Measurements from ENCODE around the gene MYH6. TPM values are rescaled to one million over a fixed set of nuclear protein-coding genes. Genes with fewer than 3 reads are reported as not detected.

The MYH6 gene
- total RNA-seq, 1 donor, result not detected

DNA sequence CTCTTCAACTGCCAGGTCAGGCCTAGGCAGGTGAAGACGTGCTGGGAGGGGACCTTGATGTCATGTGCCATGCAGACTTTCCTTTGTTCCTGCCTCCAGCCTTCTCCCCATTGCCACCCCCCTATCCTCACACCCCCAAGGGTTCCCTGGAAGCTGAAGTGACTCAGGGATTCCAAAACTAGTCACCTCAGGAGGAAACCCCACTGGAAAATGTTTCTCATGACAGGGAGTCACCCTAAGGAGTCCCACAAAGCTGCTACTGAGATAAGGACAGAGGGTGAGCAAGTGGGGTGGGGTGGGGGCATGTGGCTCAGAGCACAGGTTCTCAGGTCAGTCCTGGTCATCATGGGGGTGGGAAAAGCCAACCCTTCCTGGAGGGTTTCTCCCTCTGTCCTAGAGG is 37.9 kb downstream of the MYH6 start:
- no peaks in the 10 kb centered on the region for H3K9me3 ChIP-seq (ENCODE audit: low read depth, low read length)
- no peak overlapping the region for H3K4me3 ChIP-seq (ENCODE audit: low read length)
- peaks cover 15% of the 10 kb centered on the region for H3K27me3 ChIP-seq (ENCODE audit: insufficient read depth, low read length)
- H3K4me1 ChIP-seq (ENCODE audit: insufficient read depth, low read length), result no peaks in the 10 kb centered on the region

GRCh38 chr14:23366426-23366921 is 41.6 kb downstream of the MYH6 start:
- H3K9me3 ChIP-seq (ENCODE audit: low read depth, low read length), result no peaks in the 10 kb centered on the region
- H3K27me3 ChIP-seq (ENCODE audit: insufficient read depth, low read length), result peaks cover 28% of the 10 kb centered on the region
- H3K4me1 ChIP-seq (ENCODE audit: insufficient read depth, low read length), result no peaks in the 10 kb centered on the region
- no peak overlapping the region for H3K4me3 ChIP-seq (ENCODE audit: low read length)

- no peaks in the 10 kb centered on the region for H3K9me3 ChIP-seq (ENCODE audit: low read depth, low read length)
- H3K4me3 ChIP-seq (ENCODE audit: low read length), result no peak overlapping the region
- H3K27me3 ChIP-seq (ENCODE audit: insufficient read depth, low read length), result peaks cover 28% of the 10 kb centered on the region
- H3K4me1 ChIP-seq (ENCODE audit: insufficient read depth, low read length), result no peaks in the 10 kb centered on the region
These were observed 42.2 kb downstream of the MYH6 start for GRCh38 chr14:23365732-23366425.

- H3K27me3 ChIP-seq (ENCODE audit: insufficient read depth, low read length), result peaks cover 28% of the 10 kb centered on the region
- no peaks in the 10 kb centered on the region for H3K9me3 ChIP-seq (ENCODE audit: low read depth, low read length)
- no peaks in the 10 kb centered on the region for H3K4me1 ChIP-seq (ENCODE audit: insufficient read depth, low read length)
These were observed 42.9 kb downstream of the MYH6 start, which contains the start of gene EFS for GRCh38 chr14:23365036-23365731. Gene EFS, minus strand, starts transcription at chr14:23365172. Its CDS starts 147 bp downstream, at chr14:23365025.

DNA sequence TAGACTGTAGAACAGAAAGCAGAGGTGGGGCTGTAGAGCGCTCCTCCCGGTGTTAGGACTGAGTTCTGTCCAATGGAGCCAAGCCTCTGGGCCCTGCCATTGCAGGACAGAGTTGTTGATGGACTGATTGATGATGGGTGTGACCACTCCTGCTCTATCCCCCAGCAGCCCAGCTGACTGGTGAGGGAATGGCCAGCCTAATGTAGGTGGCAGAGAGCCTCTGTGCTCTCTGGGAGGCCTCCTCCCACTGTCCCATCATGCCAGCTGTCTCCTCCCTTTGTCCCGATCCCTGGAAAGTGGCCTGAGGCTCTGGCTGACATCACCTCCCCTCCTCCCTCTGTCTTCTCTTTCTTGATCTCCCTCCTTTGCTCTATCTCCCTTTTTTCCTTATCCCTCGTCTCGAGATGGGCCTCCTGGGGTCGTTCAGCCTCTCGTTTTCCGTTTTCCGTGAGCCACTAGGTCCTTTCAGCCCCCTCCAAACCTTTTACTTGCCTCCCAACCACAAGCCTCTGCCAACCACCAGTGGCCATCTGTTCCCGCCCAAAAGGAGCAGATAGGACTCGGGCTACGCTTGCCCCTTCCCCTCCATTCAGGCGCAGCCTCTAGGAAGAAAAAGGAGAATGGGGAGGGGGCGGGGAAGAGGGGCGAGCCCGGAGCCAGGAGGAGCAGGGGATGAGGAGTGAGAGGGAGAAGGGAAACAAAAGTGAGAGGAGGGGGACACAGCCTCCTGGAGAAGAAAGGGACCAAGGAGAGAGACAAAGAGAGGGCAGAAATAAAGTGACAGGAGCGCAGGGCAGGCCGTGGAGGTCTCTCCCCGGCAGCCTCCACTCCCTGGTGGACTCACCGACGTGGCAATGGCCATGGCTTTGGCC is 43.7 kb downstream of the MYH6 start:
- Histone ChIP-seq H3K4me3 (ENCODE audit: low read length) (no peak overlapping the region), H3K27me3 (ENCODE audit: insufficient read depth, low read length) (peaks cover 28% of the 10 kb centered on the region), H3K4me1 (ENCODE audit: insufficient read depth, low read length) (no peaks in the 10 kb centered on the region), H3K9me3 (ENCODE audit: low read depth, low read length) (no peaks in the 10 kb centered on the region)

More at GRCh38 chr14:23365036-23365731, 42.9 kb downstream of the MYH6 start, which contains the start of gene EFS:
- H3K4me3 ChIP-seq (ENCODE audit: low read length), result no peak within 1 kb of the TSS

DNA sequence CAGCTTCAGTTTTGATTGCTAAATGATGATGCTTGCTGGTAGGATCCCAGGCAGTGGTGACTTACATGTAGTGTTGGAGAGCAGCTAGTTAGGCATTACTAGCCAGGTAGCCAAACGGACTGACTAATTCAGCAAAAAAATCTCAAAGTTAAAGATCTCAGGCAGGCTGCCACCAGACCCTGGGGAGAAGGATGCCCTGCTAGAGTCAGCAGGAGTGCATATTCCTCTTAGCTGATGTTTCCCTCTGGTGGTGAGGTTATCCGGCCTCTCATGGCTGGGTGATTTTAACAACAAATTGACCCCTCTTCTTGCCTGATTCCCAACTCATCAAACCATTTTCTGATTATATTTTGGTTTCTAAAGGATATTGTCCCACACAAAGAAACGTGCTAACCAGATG is 45.9 kb downstream of the MYH6 start:
- H3K9me3 ChIP-seq (ENCODE audit: low read depth, low read length), result no peaks in the 10 kb centered on the region
- H3K4me1 ChIP-seq (ENCODE audit: insufficient read depth, low read length), result no peaks in the 10 kb centered on the region
- no peak overlapping the region for H3K4me3 ChIP-seq (ENCODE audit: low read length)
- peaks cover 26% of the 10 kb centered on the region for H3K27me3 ChIP-seq (ENCODE audit: insufficient read depth, low read length)

- H3K27me3 ChIP-seq (ENCODE audit: insufficient read depth, low read length), result peaks cover 22% of the 10 kb centered on the region
- no peaks in the 10 kb centered on the region for H3K4me1 ChIP-seq (ENCODE audit: insufficient read depth, low read length)
- no peak overlapping the region for H3K4me3 ChIP-seq (ENCODE audit: low read length)
- H3K9me3 ChIP-seq (ENCODE audit: low read depth, low read length), result no peaks in the 10 kb centered on the region
These were observed 46.3 kb downstream of the MYH6 start for GRCh38 chr14:23361763-23362162.

DNA sequence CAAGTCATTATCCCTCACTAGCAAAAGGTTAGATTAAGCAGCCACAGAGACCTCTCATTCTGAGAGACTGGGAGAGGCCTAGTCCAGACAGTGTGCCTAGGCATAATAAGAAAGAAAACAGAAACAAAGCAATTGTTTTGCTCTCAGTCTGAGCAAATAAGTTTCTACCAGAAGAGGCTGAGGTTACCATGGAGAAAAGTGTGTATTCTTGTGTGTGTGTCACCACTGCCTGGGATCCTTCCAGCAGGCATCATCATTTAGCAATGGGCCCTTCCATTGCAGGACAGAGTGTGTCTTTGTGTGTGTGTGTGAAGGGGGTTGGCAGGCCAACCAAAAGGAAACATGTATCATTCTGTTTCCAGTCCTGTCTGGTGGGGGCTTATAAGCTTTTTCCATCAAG is 46.8 kb downstream of the MYH6 start:
- no peaks in the 10 kb centered on the region for H3K9me3 ChIP-seq (ENCODE audit: low read depth, low read length)
- no peaks in the 10 kb centered on the region for H3K4me1 ChIP-seq (ENCODE audit: insufficient read depth, low read length)
- H3K4me3 ChIP-seq (ENCODE audit: low read length), result no peak overlapping the region
- peaks cover 20% of the 10 kb centered on the region for H3K27me3 ChIP-seq (ENCODE audit: insufficient read depth, low read length)

GRCh38 chr14:23360496-23360895 is 47.6 kb downstream of the MYH6 start:
- Histone ChIP-seq H3K4me1 (ENCODE audit: insufficient read depth, low read length) (no peaks in the 10 kb centered on the region), H3K27me3 (ENCODE audit: insufficient read depth, low read length) (peaks cover 15% of the 10 kb centered on the region), H3K4me3 (ENCODE audit: low read length) (no peak overlapping the region), H3K9me3 (ENCODE audit: low read depth, low read length) (no peaks in the 10 kb centered on the region)

DNA sequence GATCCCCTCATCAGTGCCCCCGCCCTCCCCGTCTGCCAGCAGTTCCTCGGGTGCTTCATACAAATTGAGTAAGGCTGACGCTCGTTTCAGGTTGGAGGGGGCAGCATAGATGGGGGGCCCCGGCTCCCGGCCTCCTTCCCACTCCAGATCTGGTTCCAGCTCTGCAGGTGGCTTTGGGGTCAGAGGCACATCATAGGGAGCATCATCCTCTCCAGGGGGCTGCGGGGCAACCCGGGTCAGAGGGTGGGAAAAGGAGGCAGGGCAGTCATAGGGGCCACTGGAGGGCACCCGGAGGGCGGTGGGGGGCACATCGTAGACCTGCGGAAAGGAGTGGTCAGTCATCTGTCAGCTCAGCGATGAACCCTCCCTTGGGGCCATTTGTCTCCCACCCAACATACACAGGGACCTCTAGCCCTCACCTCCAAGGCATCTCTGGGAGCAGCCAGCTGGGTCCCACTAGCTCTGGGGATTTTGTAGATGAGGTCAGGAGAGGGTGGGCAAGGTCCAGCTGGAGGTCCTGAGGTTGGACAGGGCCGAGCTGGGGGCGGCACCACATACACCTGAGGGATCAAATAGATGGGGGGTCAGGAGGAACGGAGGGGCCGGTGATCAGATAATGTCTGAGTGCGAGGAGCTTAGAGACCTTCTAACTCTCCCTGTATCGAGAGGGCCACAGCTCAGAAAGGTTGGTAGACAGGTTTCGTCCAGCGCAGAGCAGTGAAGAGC is 48.2 kb downstream of the MYH6 start:
- peaks cover 15% of the 10 kb centered on the region for H3K27me3 ChIP-seq (ENCODE audit: insufficient read depth, low read length)
- H3K4me1 ChIP-seq (ENCODE audit: insufficient read depth, low read length), result no peaks in the 10 kb centered on the region
- no peaks in the 10 kb centered on the region for H3K9me3 ChIP-seq (ENCODE audit: low read depth, low read length)
- no peak overlapping the region for H3K4me3 ChIP-seq (ENCODE audit: low read length)

DNA sequence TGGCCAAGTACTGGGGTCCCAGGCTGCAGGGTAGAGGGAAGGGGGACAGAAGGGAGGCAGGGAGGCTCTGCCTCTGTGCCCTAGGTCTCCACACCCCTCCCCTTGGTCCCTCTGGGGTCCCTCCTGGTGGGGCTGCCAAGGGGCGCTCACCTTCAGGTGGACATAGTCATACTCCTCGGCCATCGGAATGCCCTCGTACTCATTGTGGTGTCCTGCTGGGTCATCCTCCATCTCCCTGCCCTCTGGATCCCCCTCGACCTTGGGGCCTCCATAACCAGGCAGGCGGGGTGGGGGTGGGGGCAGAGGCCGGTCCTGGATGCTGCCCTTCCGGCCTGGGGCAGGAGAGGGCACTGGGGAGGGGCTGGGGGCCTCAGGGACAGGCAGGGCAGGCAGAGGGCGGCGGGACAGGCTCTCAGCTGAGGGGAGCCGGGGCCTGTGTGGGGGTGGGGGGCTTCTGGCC is 48.9 kb downstream of the MYH6 start:
- Histone ChIP-seq H3K4me1 (ENCODE audit: insufficient read depth, low read length) (no peaks in the 10 kb centered on the region), H3K27me3 (ENCODE audit: insufficient read depth, low read length) (peaks cover 14% of the 10 kb centered on the region), H3K9me3 (ENCODE audit: low read depth, low read length) (no peaks in the 10 kb centered on the region), H3K4me3 (ENCODE audit: low read length) (no peak overlapping the region)

DNA sequence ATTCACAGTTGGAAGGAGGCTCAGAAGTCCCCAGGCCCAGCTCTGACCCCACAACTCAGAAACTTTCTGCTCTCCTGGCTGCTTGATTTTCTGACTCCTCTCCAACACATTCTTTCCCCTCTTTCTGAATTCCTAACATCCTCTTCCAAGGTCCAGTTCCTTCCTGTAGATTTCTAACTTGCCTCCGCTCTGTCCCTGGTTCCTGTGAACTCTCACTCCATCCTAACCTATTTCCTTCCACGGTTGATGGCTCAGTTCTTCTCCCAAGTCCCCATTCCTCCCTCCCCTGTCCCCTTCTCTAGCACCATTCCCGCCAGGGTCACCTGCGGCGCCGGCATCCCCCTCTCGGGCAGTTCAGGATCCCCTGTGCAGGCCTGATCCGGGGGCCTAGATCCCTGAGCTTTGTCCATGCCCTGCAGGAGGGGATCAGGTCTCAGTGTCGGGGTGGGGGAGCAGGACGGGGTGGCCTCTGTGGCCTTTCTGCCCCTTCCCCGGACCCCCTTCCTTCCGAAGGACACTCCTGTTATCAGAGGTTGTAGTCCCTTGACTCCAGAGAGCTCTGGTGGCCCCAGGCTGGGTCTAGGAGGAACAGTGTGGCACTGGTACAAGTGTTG is 49.4 kb downstream of the MYH6 start:
- H3K4me1 ChIP-seq (ENCODE audit: insufficient read depth, low read length), result no peaks in the 10 kb centered on the region
- H3K4me3 ChIP-seq (ENCODE audit: low read length), result no peak overlapping the region
- peaks cover 14% of the 10 kb centered on the region for H3K27me3 ChIP-seq (ENCODE audit: insufficient read depth, low read length)
- no peaks in the 10 kb centered on the region for H3K9me3 ChIP-seq (ENCODE audit: low read depth, low read length)

DNA sequence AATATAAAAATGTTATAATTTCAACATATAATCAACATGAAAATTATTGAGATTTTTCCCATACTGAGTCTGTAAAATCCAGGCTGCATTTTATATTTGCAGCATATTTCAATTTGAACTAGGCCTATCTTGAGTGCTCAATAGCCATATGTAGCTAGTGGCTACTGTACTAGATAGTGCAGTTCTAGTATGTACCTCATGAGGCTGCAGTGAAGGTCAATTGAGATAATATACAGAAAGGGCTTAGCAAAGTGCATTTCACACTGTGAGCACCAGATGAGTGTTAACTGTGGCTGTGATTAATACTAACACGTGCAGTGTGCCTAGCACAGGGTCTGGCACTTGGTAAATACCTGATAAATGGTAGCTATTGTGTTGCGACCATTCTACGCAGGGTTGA is 50.0 kb downstream of the MYH6 start:
- H3K27me3 ChIP-seq (ENCODE audit: insufficient read depth, low read length), result peaks cover 19% of the 10 kb centered on the region

GRCh38 chr14:23357261-23357660 is 50.8 kb downstream of the MYH6 start:
- peaks cover 25% of the 10 kb centered on the region for H3K27me3 ChIP-seq (ENCODE audit: insufficient read depth, low read length)
- peaks cover under 1% of the 10 kb centered on the region for H3K4me1 ChIP-seq (ENCODE audit: insufficient read depth, low read length)
- H3K4me3 ChIP-seq (ENCODE audit: low read length), result no peak overlapping the region
- H3K9me3 ChIP-seq (ENCODE audit: low read depth, low read length), result no peaks in the 10 kb centered on the region

More for the DNA sequence above, 50.0 kb downstream of the MYH6 start:
- Histone ChIP-seq H3K4me3 (ENCODE audit: low read length) (no peak overlapping the region), H3K4me1 (ENCODE audit: insufficient read depth, low read length) (no peaks in the 10 kb centered on the region), H3K9me3 (ENCODE audit: low read depth, low read length) (no peaks in the 10 kb centered on the region)

Data from mononuclear cell (primary cell).